Activated T-cell treated with anti-CD3 and anti-CD28 coated beads, Interleukin-2, amount 50 U/mL, for 72 hours (primary cell): ENCODE results near the gene MOSMO. TPM values are rescaled to one million over a fixed set of nuclear protein-coding genes. Genes with fewer than 3 reads are reported as not detected.
A peak's percentile ranks its signal among the peaks of the same experiment; 100 is the strongest.
"Not testable (repeated sequence)": the region's sequence is repeated elsewhere in the genome, so short reads cannot be mapped to it uniquely, and the experiment has no call there.

ENCODE experiments used
- ATAC-seq, 2 donors: fragments of 150-1000 bp; cut with Tn5 transposase; replicated peaks in 1 of 2; 2 replicates each; pipeline ENCODE4 v1.10.0; 2021; ENCODE audit warnings: moderate library complexity in 2 of 2, mild to moderate bottlenecking in 1 of 2
- DNase-seq, 2 donors: peaks; one replicate each; pipeline ENCODE4 v3.0.0; 2021 to 2022; ENCODE audit warnings: mixed read lengths in 1 of 2
- H3K27ac Mint-ChIP-seq: one replicate; pipeline ENCODE4 v1.8.0; 2022; ENCODE audit warnings: mild to moderate bottlenecking, moderate library complexity, mixed read lengths
- H3K27me3 Mint-ChIP-seq: one replicate; pipeline ENCODE4 v1.8.0; 2022; ENCODE audit warnings: low read depth, mixed read lengths
- H3K36me3 Mint-ChIP-seq, 2 donors: one replicate each; pipeline ENCODE4 v1.8.0; 2022; ENCODE audit warnings: mixed read lengths in 2 of 2, mild to moderate bottlenecking in 1 of 2; ENCODE audit not compliant: insufficient read depth in 2 of 2
- H3K4me1 Mint-ChIP-seq: one replicate; pipeline ENCODE4 v1.8.0; 2022; ENCODE audit warnings: low read depth, mixed read lengths
- H3K4me3 Mint-ChIP-seq, 2 donors: one replicate each; pipeline ENCODE4 v1.8.0; 2022; ENCODE audit warnings: mild to moderate bottlenecking in 2 of 2, mixed read lengths in 2 of 2, moderate library complexity in 2 of 2
- H3K9me3 Mint-ChIP-seq, 2 donors: one replicate each; pipeline ENCODE4 v1.8.0; 2022; ENCODE audit warnings: mixed read lengths in 2 of 2
- total RNA-seq, 2 donors: library from RNA; stranded (reverse); gene quantifications; one replicate each; pipeline ENCODE4 v1.2.3, GENCODE V29; 2022

The MOSMO gene
- total RNA-seq, 2 donors from 2014 or later = 16.3 to 16.4 TPM

- H3K4me1 Mint-ChIP-seq = peaks cover 6% of the 10 kb centered on the region
- no peaks in the 10 kb centered on the region for H3K27me3 Mint-ChIP-seq
- DNase-seq (no peak), ATAC-seq (no peak)
- no peaks in the 10 kb centered on the region for H3K9me3 Mint-ChIP-seq
- H3K4me3 Mint-ChIP-seq = no peak overlapping the region
- no peaks in the 10 kb centered on the region for H3K36me3 Mint-ChIP-seq
- no peak overlapping the region for H3K27ac Mint-ChIP-seq
Measured at GRCh38 chr16:21989133-21989532, 18.8 kb upstream of the MOSMO start.

GRCh38 chr16:21989751-21990150 is 18.2 kb upstream of the MOSMO start:
- H3K9me3 Mint-ChIP-seq = no peaks in the 10 kb centered on the region
- H3K4me3 Mint-ChIP-seq = no peak overlapping the region
- H3K4me1 Mint-ChIP-seq = peaks cover 6% of the 10 kb centered on the region
- ATAC-seq (no peak), DNase-seq (no peak)
- no peak overlapping the region for H3K27ac Mint-ChIP-seq
- H3K27me3 Mint-ChIP-seq = no peaks in the 10 kb centered on the region
- no peaks in the 10 kb centered on the region for H3K36me3 Mint-ChIP-seq

GRCh38 chr16:21990381-21990944 is 17.4 kb upstream of the MOSMO start:
- no peak overlapping the region for H3K4me3 Mint-ChIP-seq

GRCh38 chr16:21991621-21992020 is 16.3 kb upstream of the MOSMO start:
- Mint-ChIP-seq H3K36me3 (no peaks in the 10 kb centered on the region), H3K4me3 (no peak overlapping the region), H3K27me3 (no peaks in the 10 kb centered on the region), H3K4me1 (peaks cover 11% of the 10 kb centered on the region), H3K27ac (no peak overlapping the region), H3K9me3 (no peaks in the 10 kb centered on the region)
- DNase-seq = no peak
- ATAC-seq = peak in 1 of 2 donors; percentile 17

More at GRCh38 chr16:21990381-21990944, 17.4 kb upstream of the MOSMO start:
- Mint-ChIP-seq H3K9me3 (no peaks in the 10 kb centered on the region), H3K36me3 (no peaks in the 10 kb centered on the region), H3K27ac (no peak overlapping the region), H3K27me3 (no peaks in the 10 kb centered on the region), H3K4me1 (peaks cover 11% of the 10 kb centered on the region)
- DNase-seq = no peak
- ATAC-seq = no peak

GRCh38 chr16:21994856-21995465 is 12.9 kb upstream of the MOSMO start:
- Mint-ChIP-seq H3K4me1 (peaks cover 11% of the 10 kb centered on the region), H3K27ac (no peak overlapping the region), H3K4me3 (no peak overlapping the region), H3K36me3 (no peaks in the 10 kb centered on the region), H3K27me3 (no peaks in the 10 kb centered on the region), H3K9me3 (no peaks in the 10 kb centered on the region)
- DNase-seq (no peak), ATAC-seq (no peak)

- Mint-ChIP-seq H3K27me3 (no peaks in the 10 kb centered on the region), H3K4me1 (peaks cover 17% of the 10 kb centered on the region), H3K36me3 (no peaks in the 10 kb centered on the region), H3K27ac (no peak overlapping the region), H3K4me3 (no peak overlapping the region), H3K9me3 (no peaks in the 10 kb centered on the region)
- no peak for ATAC-seq
- DNase-seq = no peak
Measured at GRCh38 chr16:21996923-21997696, 10.8 kb upstream of the MOSMO start.

- no peaks in the 10 kb centered on the region for H3K27me3 Mint-ChIP-seq
- DNase-seq (no peak), ATAC-seq (no peak)
- H3K9me3 Mint-ChIP-seq = no peaks in the 10 kb centered on the region
- no peak overlapping the region for H3K27ac Mint-ChIP-seq
- H3K4me1 Mint-ChIP-seq = peaks cover 17% of the 10 kb centered on the region
- no peaks in the 10 kb centered on the region for H3K36me3 Mint-ChIP-seq
- H3K4me3 Mint-ChIP-seq = no peak overlapping the region
Measured at GRCh38 chr16:21997697-21998480, 10.0 kb upstream of the MOSMO start.

- ATAC-seq (no peak), DNase-seq (no peak)
- no peaks in the 10 kb centered on the region for H3K36me3 Mint-ChIP-seq
- no peaks in the 10 kb centered on the region for H3K27me3 Mint-ChIP-seq
- H3K9me3 Mint-ChIP-seq = no peaks in the 10 kb centered on the region
- H3K4me3 Mint-ChIP-seq = peak overlapping the region in 1 of 2 donors; percentile 57
- H3K27ac Mint-ChIP-seq = no peak overlapping the region
- H3K4me1 Mint-ChIP-seq = peaks cover 14% of the 10 kb centered on the region
Measured at GRCh38 chr16:22001591-22001990, 6.3 kb upstream of the MOSMO start.

GRCh38 chr16:22002047-22002446 is 5.9 kb upstream of the MOSMO start:
- H3K4me3 Mint-ChIP-seq, ATAC-seq, H3K36me3 Mint-ChIP-seq, H3K27me3 Mint-ChIP-seq, H3K9me3 Mint-ChIP-seq, DNase-seq, H3K27ac Mint-ChIP-seq: not testable (repeated sequence)
- peaks cover 19% of the 10 kb centered on the region for H3K4me1 Mint-ChIP-seq

GRCh38 chr16:22003195-22003594 is 4.7 kb upstream of the MOSMO start:
- no peak overlapping the region for H3K4me3 Mint-ChIP-seq
- H3K27me3 Mint-ChIP-seq = no peaks in the 10 kb centered on the region
- H3K36me3 Mint-ChIP-seq = peaks cover 0 to 3% of the 10 kb centered on the region in 2 donors
- DNase-seq (no peak), ATAC-seq (no peak)
- H3K27ac Mint-ChIP-seq = no peak overlapping the region
- H3K4me1 Mint-ChIP-seq = peaks cover 25% of the 10 kb centered on the region
- no peaks in the 10 kb centered on the region for H3K9me3 Mint-ChIP-seq

GRCh38 chr16:22004341-22004740 is 3.6 kb upstream of the MOSMO start:
- DNase-seq = no peak
- no peak for ATAC-seq
- peaks cover 33% of the 10 kb centered on the region for H3K4me1 Mint-ChIP-seq
- no peaks in the 10 kb centered on the region for H3K9me3 Mint-ChIP-seq
- H3K27me3 Mint-ChIP-seq = no peaks in the 10 kb centered on the region
- no peak overlapping the region for H3K27ac Mint-ChIP-seq
- peaks cover 0 to 5% of the 10 kb centered on the region in 2 donors for H3K36me3 Mint-ChIP-seq
- H3K4me3 Mint-ChIP-seq = no peak overlapping the region

- Mint-ChIP-seq H3K27me3 (no peaks in the 10 kb centered on the region), H3K27ac (no peak overlapping the region), H3K36me3 (peaks cover 0 to 5% of the 10 kb centered on the region in 2 donors), H3K4me3 (no peak overlapping the region), H3K9me3 (no peaks in the 10 kb centered on the region), H3K4me1 (peaks cover 39% of the 10 kb centered on the region)
- no peak for ATAC-seq
- DNase-seq = no peak
Measured at GRCh38 chr16:22005746-22006145, 2.2 kb upstream of the MOSMO start.

GRCh38 chr16:22006636-22007035 is 1.3 kb upstream of the MOSMO start:
- DNase-seq (no peak), ATAC-seq (no peak)
- Mint-ChIP-seq H3K4me3 (peak overlapping the region; percentile 92 to 96), H3K4me1 (peaks cover 41% of the 10 kb centered on the region), H3K27me3 (no peaks in the 10 kb centered on the region), H3K27ac (peak overlapping the region; percentile 16), H3K9me3 (no peaks in the 10 kb centered on the region), H3K36me3 (peaks cover 0 to 5% of the 10 kb centered on the region in 2 donors)
